ENCODE data around the gene POTEF.
"Not testable (repeated sequence)": the region's sequence is repeated elsewhere in the genome, so short reads cannot be mapped to it uniquely, and the experiment has no call there.

The POTEF gene

GRCh38 chr2:130157354-130157753, 28.3 kb upstream of the POTEF start:
- DNase-seq, H3K9me3 Mint-ChIP-seq, H3K27me3 Mint-ChIP-seq, H3K4me3 Mint-ChIP-seq: not testable (repeated sequence)
- peak; percentile 34 for ATAC-seq (replicated peaks)
- Mint-ChIP-seq H3K4me1 (ENCODE audit: low read depth in 2 of 2) (peaks cover 9 to 13% of the 10 kb centered on the region in 2 donors), H3K27ac (peak overlapping the region; percentile 57 to 58), H3K36me3 (ENCODE audit: insufficient read depth) (peaks cover 50% of the 10 kb centered on the region)

- peak overlapping the region in 1 of 2 donors; percentile 78 for H3K27ac Mint-ChIP-seq
- H3K4me1 Mint-ChIP-seq (ENCODE audit: low read depth in 2 of 2): peaks cover 9 to 13% of the 10 kb centered on the region in 2 donors
- H3K36me3 Mint-ChIP-seq (ENCODE audit: insufficient read depth): peaks cover 53% of the 10 kb centered on the region
- no peak for DNase-seq
- H3K4me3 Mint-ChIP-seq: no peak overlapping the region
- no peak for ATAC-seq (replicated peaks)
- no peaks in the 10 kb centered on the region for H3K27me3 Mint-ChIP-seq
- no peaks in the 10 kb centered on the region for H3K9me3 Mint-ChIP-seq
These were observed 27.6 kb upstream of the POTEF start for GRCh38 chr2:130156624-130157004.

- H3K36me3 Mint-ChIP-seq (ENCODE audit: insufficient read depth): peaks cover 52% of the 10 kb centered on the region
- peaks cover 9 to 11% of the 10 kb centered on the region in 2 donors for H3K4me1 Mint-ChIP-seq (ENCODE audit: low read depth in 2 of 2)
- not testable (repeated sequence) for DNase-seq; H3K4me3 Mint-ChIP-seq; H3K27me3 Mint-ChIP-seq; H3K9me3 Mint-ChIP-seq; ATAC-seq (replicated peaks)
- H3K27ac Mint-ChIP-seq: peak overlapping the region in 1 of 2 donors; percentile 78
These were observed 27.1 kb upstream of the POTEF start for GRCh38 chr2:130155956-130156623.

- Mint-ChIP-seq H3K9me3 (no peaks in the 10 kb centered on the region), H3K27me3 (no peaks in the 10 kb centered on the region), H3K27ac (peak overlapping the region in 1 of 2 donors; percentile 15), H3K4me3 (no peak overlapping the region), H3K4me1 (ENCODE audit: low read depth in 2 of 2) (peaks cover 6 to 9% of the 10 kb centered on the region in 2 donors), H3K36me3 (ENCODE audit: insufficient read depth) (peaks cover 51% of the 10 kb centered on the region)
- no peak for DNase-seq
- ATAC-seq (replicated peaks): no peak
These were observed 26.0 kb upstream of the POTEF start for GRCh38 chr2:130154773-130155765.

- Mint-ChIP-seq H3K36me3 (ENCODE audit: insufficient read depth) (peaks cover 51% of the 10 kb centered on the region), H3K27ac (peak overlapping the region in 1 of 2 donors; percentile 23)
- H3K27me3 Mint-ChIP-seq; H3K9me3 Mint-ChIP-seq; H3K4me1 Mint-ChIP-seq (ENCODE audit: low read depth in 2 of 2); H3K4me3 Mint-ChIP-seq; ATAC-seq (replicated peaks); DNase-seq: not testable (repeated sequence)
These were observed 25.4 kb upstream of the POTEF start for GRCh38 chr2:130154423-130154770.

GRCh38 chr2:130153721-130154422, 24.9 kb upstream of the POTEF start:
- not testable (repeated sequence) for H3K4me1 Mint-ChIP-seq (ENCODE audit: low read depth in 2 of 2); H3K4me3 Mint-ChIP-seq; DNase-seq; ATAC-seq (replicated peaks); H3K27me3 Mint-ChIP-seq; H3K9me3 Mint-ChIP-seq
- H3K27ac Mint-ChIP-seq: peak overlapping the region in 1 of 2 donors; percentile 23
- H3K36me3 Mint-ChIP-seq (ENCODE audit: insufficient read depth): peaks cover 49% of the 10 kb centered on the region

GRCh38 chr2:130152816-130153595, 24.0 kb upstream of the POTEF start:
- Mint-ChIP-seq H3K4me1 (ENCODE audit: low read depth in 2 of 2) (peaks cover 2 to 6% of the 10 kb centered on the region in 2 donors), H3K9me3 (no peaks in the 10 kb centered on the region), H3K4me3 (no peak overlapping the region), H3K27me3 (no peaks in the 10 kb centered on the region), H3K36me3 (ENCODE audit: insufficient read depth) (peaks cover 43% of the 10 kb centered on the region), H3K27ac (peak overlapping the region in 1 of 2 donors; percentile 55)
- DNase-seq (no peak), ATAC-seq (replicated peaks) (no peak)

- not testable (repeated sequence) for H3K9me3 Mint-ChIP-seq; H3K27me3 Mint-ChIP-seq; H3K27ac Mint-ChIP-seq; DNase-seq; ATAC-seq (replicated peaks); H3K4me1 Mint-ChIP-seq (ENCODE audit: low read depth in 2 of 2); H3K4me3 Mint-ChIP-seq
- peaks cover 39% of the 10 kb centered on the region for H3K36me3 Mint-ChIP-seq (ENCODE audit: insufficient read depth)
These were observed 23.3 kb upstream of the POTEF start for GRCh38 chr2:130152136-130152815.

- peaks cover 33% of the 10 kb centered on the region for H3K36me3 Mint-ChIP-seq (ENCODE audit: insufficient read depth)
- not testable (repeated sequence) for H3K27ac Mint-ChIP-seq; H3K27me3 Mint-ChIP-seq; H3K9me3 Mint-ChIP-seq; ATAC-seq (replicated peaks); DNase-seq; H3K4me3 Mint-ChIP-seq; H3K4me1 Mint-ChIP-seq (ENCODE audit: low read depth in 2 of 2)
These were observed 22.1 kb upstream of the POTEF start for GRCh38 chr2:130151145-130151512.

GRCh38 chr2:130150181-130151144, 21.4 kb upstream of the POTEF start:
- H3K27me3 Mint-ChIP-seq: peaks cover 0 to 9% of the 10 kb centered on the region in 2 donors
- no peak overlapping the region for H3K27ac Mint-ChIP-seq
- H3K4me1 Mint-ChIP-seq (ENCODE audit: low read depth in 2 of 2): no peaks in the 10 kb centered on the region
- peaks cover 29% of the 10 kb centered on the region for H3K36me3 Mint-ChIP-seq (ENCODE audit: insufficient read depth)
- no peak for ATAC-seq (replicated peaks)
- no peak overlapping the region for H3K4me3 Mint-ChIP-seq
- DNase-seq: no peak
- H3K9me3 Mint-ChIP-seq: no peaks in the 10 kb centered on the region

GRCh38 chr2:130148515-130148914, 19.5 kb upstream of the POTEF start:
- H3K4me3 Mint-ChIP-seq; ATAC-seq (replicated peaks); H3K4me1 Mint-ChIP-seq (ENCODE audit: low read depth in 2 of 2); H3K27ac Mint-ChIP-seq; DNase-seq; H3K9me3 Mint-ChIP-seq: not testable (repeated sequence)
- Mint-ChIP-seq H3K36me3 (ENCODE audit: insufficient read depth) (peaks cover 22% of the 10 kb centered on the region), H3K27me3 (peaks cover 1 to 12% of the 10 kb centered on the region in 2 donors)

Data from effector memory CD8-positive, alpha-beta T cell (primary cell).